Kasumi-1 (cell line): Measurements from ENCODE around the gene PKP2.
"Not testable (repeated sequence)": the region's sequence is repeated elsewhere in the genome, so short reads cannot be mapped to it uniquely, and the experiment has no call there.

Experiments
- DNase-seq, 2 experiments: peaks; one replicate each; lab custom pipeline; 2025; lab: John Stamatoyannopoulos, UW

The PKP2 gene

GRCh38 chr12:32861658-32862057 is 34.9 kb downstream of the PKP2 start:
- not testable (repeated sequence) for DNase-seq

- no peak for DNase-seq
These were observed 36.4 kb downstream of the PKP2 start for GRCh38 chr12:32860192-32860591.

GRCh38 chr12:32859389-32859788 is 37.2 kb downstream of the PKP2 start:
- no peak for DNase-seq

GRCh38 chr12:32854716-32855115 is 41.9 kb downstream of the PKP2 start:
- no peak for DNase-seq

- DNase-seq, result no peak
These were observed 42.5 kb downstream of the PKP2 start for GRCh38 chr12:32854097-32854496.

GRCh38 chr12:32847287-32847686 is 49.3 kb downstream of the PKP2 start:
- DNase-seq, result no peak

GRCh38 chr12:32846053-32846452 is 50.5 kb downstream of the PKP2 start:
- DNase-seq, result no peak

GRCh38 chr12:32843528-32844095 is 53.0 kb downstream of the PKP2 start:
- no peak for DNase-seq

GRCh38 chr12:32841061-32841460 is 55.5 kb downstream of the PKP2 start:
- no peak for DNase-seq

GRCh38 chr12:32839828-32840227 is 56.7 kb downstream of the PKP2 start:
- DNase-seq, result no peak

- no peak for DNase-seq
These were observed 58.6 kb downstream of the PKP2 start for GRCh38 chr12:32837974-32838373.

- no peak for DNase-seq
These were observed 59.9 kb downstream of the PKP2 start for GRCh38 chr12:32836710-32837109.

GRCh38 chr12:32834122-32834521 is 62.5 kb downstream of the PKP2 start:
- no peak for DNase-seq

GRCh38 chr12:32828552-32828951 is 68.0 kb downstream of the PKP2 start:
- DNase-seq, result no peak

GRCh38 chr12:32828120-32828519 is 68.5 kb downstream of the PKP2 start:
- DNase-seq, result no peak

- DNase-seq, result no peak
These were observed 69.7 kb downstream of the PKP2 start for GRCh38 chr12:32826807-32827412.

- no peak for DNase-seq
These were observed 72.0 kb downstream of the PKP2 start for GRCh38 chr12:32824596-32824995.

- no peak for DNase-seq
These were observed 74.2 kb downstream of the PKP2 start for GRCh38 chr12:32822344-32822743.

- DNase-seq, result no peak
These were observed 74.9 kb downstream of the PKP2 start for GRCh38 chr12:32821710-32822109.

GRCh38 chr12:32821293-32821692 is 75.3 kb downstream of the PKP2 start:
- no peak for DNase-seq

GRCh38 chr12:32820376-32820931 is 76.1 kb downstream of the PKP2 start:
- no peak for DNase-seq

- no peak for DNase-seq
These were observed 77.2 kb downstream of the PKP2 start for GRCh38 chr12:32819424-32819823.

GRCh38 chr12:32811686-32812392 is 84.7 kb downstream of the PKP2 start:
- no peak for DNase-seq
